ENCODE measurements around the gene NFU1.

The NFU1 gene

DNA sequence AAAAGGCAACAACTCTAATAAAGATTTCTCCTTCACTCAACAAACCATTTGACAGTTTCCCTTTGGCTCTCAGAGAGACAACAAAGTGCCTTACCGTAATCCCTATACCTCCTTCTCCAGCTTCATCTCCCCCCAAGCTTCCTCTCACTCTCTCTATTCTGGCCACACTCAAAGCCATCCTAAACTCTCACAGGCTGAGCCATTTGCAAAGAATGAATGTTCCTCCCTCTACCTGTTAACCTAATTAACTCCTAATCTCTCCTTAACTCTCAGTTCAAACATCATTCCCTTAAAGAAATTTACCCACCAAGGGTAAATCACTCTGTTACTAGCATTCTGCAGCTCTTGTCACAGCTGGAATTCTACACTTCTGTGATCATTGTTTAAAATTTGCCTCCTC, 88.5 kb downstream of the NFU1 start:
- no peak overlapping the region for H3K4me3 ChIP-seq (ENCODE audit: low read length)
- TF ChIP-seq, protein P1, sequence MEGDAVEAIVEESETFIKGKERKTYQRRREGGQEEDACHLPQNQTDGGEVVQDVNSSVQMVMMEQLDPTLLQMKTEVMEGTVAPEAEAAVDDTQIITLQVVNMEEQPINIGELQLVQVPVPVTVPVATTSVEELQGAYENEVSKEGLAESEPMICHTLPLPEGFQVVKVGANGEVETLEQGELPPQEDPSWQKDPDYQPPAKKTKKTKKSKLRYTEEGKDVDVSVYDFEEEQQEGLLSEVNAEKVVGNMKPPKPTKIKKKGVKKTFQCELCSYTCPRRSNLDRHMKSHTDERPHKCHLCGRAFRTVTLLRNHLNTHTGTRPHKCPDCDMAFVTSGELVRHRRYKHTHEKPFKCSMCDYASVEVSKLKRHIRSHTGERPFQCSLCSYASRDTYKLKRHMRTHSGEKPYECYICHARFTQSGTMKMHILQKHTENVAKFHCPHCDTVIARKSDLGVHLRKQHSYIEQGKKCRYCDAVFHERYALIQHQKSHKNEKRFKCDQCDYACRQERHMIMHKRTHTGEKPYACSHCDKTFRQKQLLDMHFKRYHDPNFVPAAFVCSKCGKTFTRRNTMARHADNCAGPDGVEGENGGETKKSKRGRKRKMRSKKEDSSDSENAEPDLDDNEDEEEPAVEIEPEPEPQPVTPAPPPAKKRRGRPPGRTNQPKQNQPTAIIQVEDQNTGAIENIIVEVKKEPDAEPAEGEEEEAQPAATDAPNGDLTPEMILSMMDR (conservative IDR thresholded peaks at IDR 0.05; ENCODE audit: low read length): no peak
- DNase-seq (ENCODE audit: low read depth): no peak

All from AG10803 (cell line).